ENCODE results near the gene NPAS2.

- peak; percentile 85 to 88 (median 86) for TF ChIP-seq CTCF (IDR thresholded peaks at IDR 0.05)
- no peak for TF ChIP-seq POLR2A (IDR thresholded peaks at IDR 0.05; ENCODE audit: low read depth)
- TF ChIP-seq POLR2AphosphoS5 (IDR thresholded peaks at IDR 0.05) = peak in 1 of 2 donors; percentile 22
Observed at GRCh38 chr2:101012706-101013181, 192.8 kb downstream of the NPAS2 start.

Measured in esophagus muscularis mucosa (tissue), 3 donors.